Tibial nerve (tissue), 4 donors: ENCODE measurements around the gene PPDPF. TPM values are rescaled to one million over a fixed set of nuclear protein-coding genes. Genes with fewer than 3 reads are reported as not detected.

ENCODE experiments used
- DNase-seq, 2 donors: peaks; one replicate each; pipeline ENCODE4 v3.0.0-alpha.2; 2019; ENCODE audit warnings: low spot score in 2 of 2
- H3K27ac ChIP-seq, 4 donors: fragments of 200-600 bp; sonication (generic) in 3 of 4; one replicate each; pipeline ENCODE4 v1.5.1; 2017 to 2019; ENCODE audit warnings: mild to moderate bottlenecking in 1 of 4
- H3K27me3 ChIP-seq, 2 donors: fragments of 200-600 bp; sonication (generic) in 1 of 2; one replicate each; pipeline versions ENCODE4 v1.5.1 to v1.6.0; 2017 to 2019
- H3K36me3 ChIP-seq, 3 donors: fragments of 200-600 bp; sonication (generic); one replicate each; pipeline ENCODE4 v1.5.1; 2018 to 2019
- H3K4me1 ChIP-seq, 4 donors: fragments of 200-600 bp; sonication (generic) in 3 of 4; one replicate each; pipeline ENCODE4 v1.5.1; 2017 to 2019
- H3K4me3 ChIP-seq, 4 donors: fragments of 200-600 bp; sonication (generic) in 3 of 4; one replicate each; pipeline ENCODE4 v1.5.1; 2017 to 2019; ENCODE audit warnings: mild to moderate bottlenecking in 1 of 4, moderate library complexity in 1 of 4
- H3K9me3 ChIP-seq, 4 donors: fragments of 200-600 bp; sonication (generic) in 3 of 4; one replicate each; pipeline ENCODE4 v1.5.1; 2017 to 2019
- CTCF ChIP-seq, 5 experiments: fragments of 200-600 bp in 3 of 5; fragments of 450-650 bp in 2 of 5; sonication (generic) in 3 of 5; IDR thresholded peaks; one replicate each; pipeline ENCODE4 v1.5.1; 2016 to 2019; ENCODE audit warnings: antibody characterized with exemption in 5 of 5, mild to moderate bottlenecking in 3 of 5, moderate library complexity in 2 of 5
- EP300 ChIP-seq, 2 donors: sonication (generic); formaldehyde crosslinking; IDR thresholded peaks; one replicate each; pipeline ENCODE4 v1.6.1; 2017; ENCODE audit warnings: antibody characterized with exemption in 2 of 2, mild to moderate bottlenecking in 1 of 2
- POLR2A ChIP-seq, 2 donors: fragments of 450-650 bp; IDR thresholded peaks; one replicate each; pipeline ENCODE4 v1.6.1; 2017; ENCODE audit warnings: antibody characterized with exemption in 2 of 2, mild to moderate bottlenecking in 2 of 2, moderate library complexity in 2 of 2
- WGBS, 2 donors: methylation state at CpG; one replicate each; pipeline ENCODE4 v1.1.5; 2018; 5-methylcytosine and 5-hydroxymethylcytosine counted together
- total RNA-seq, 4 donors: library from RNA; depleted of rRNA; stranded (reverse); fragments of >200 nt; gene quantifications; one replicate each; pipeline ENCODE4 v1.1.0, GENCODE V29; 2016

Gene PPDPF
- total RNA-seq, 4 donors from 2014 or later: 59.0 to 165 (median 119) TPM

- WGBS, 2 donors: 94 to 95% methylated on average over 26 to 53 of the region's 62 CpGs
- DNase-seq: no peak
- no peaks in the 10 kb centered on the region for H3K9me3 ChIP-seq
- H3K27ac ChIP-seq: no peak overlapping the region
- H3K36me3 ChIP-seq: peaks cover 6 to 97% (median 7%) of the 10 kb centered on the region in 3 donors
- H3K4me1 ChIP-seq: no peaks in the 10 kb centered on the region
- H3K27me3 ChIP-seq: no peaks in the 10 kb centered on the region
- no peak overlapping the region for H3K4me3 ChIP-seq
- TF ChIP-seq EP300 (IDR thresholded peaks at IDR 0.05): no peak
- TF ChIP-seq CTCF (IDR thresholded peaks at IDR 0.05): no peak
- no peak for TF ChIP-seq POLR2A (IDR thresholded peaks at IDR 0.05)
Measured at GRCh38 chr20:63564036-63564810, 43.7 kb downstream of the PPDPF start.

- H3K9me3 ChIP-seq: no peaks in the 10 kb centered on the region
- no peak overlapping the region for H3K27ac ChIP-seq
- H3K27me3 ChIP-seq: no peaks in the 10 kb centered on the region
- TF ChIP-seq POLR2A (IDR thresholded peaks at IDR 0.05) (no peak), CTCF (IDR thresholded peaks at IDR 0.05) (no peak), EP300 (IDR thresholded peaks at IDR 0.05) (no peak)
- H3K36me3 ChIP-seq: peaks cover 3 to 97% (median 6%) of the 10 kb centered on the region in 3 donors
- H3K4me3 ChIP-seq: no peak overlapping the region
- DNase-seq: no peak
- WGBS, 2 donors: 90 to 93% methylated on average over 43 to 55 of the region's 61 CpGs
- no peaks in the 10 kb centered on the region for H3K4me1 ChIP-seq
Measured at GRCh38 chr20:63565021-63565698, 44.6 kb downstream of the PPDPF start.

- DNase-seq: no peak
- no peaks in the 10 kb centered on the region for H3K27me3 ChIP-seq
- H3K4me1 ChIP-seq: no peaks in the 10 kb centered on the region
- H3K36me3 ChIP-seq: peaks cover 3 to 95% (median 6%) of the 10 kb centered on the region in 3 donors
- WGBS, 2 donors: 91 to 93% methylated on average over 35 to 42 of the region's 43 CpGs
- H3K4me3 ChIP-seq: no peak overlapping the region
- TF ChIP-seq CTCF (IDR thresholded peaks at IDR 0.05): no peak
- no peak for TF ChIP-seq POLR2A (IDR thresholded peaks at IDR 0.05)
- H3K9me3 ChIP-seq: no peaks in the 10 kb centered on the region
- no peak overlapping the region for H3K27ac ChIP-seq
Measured at GRCh38 chr20:63565699-63566335, 45.3 kb downstream of the PPDPF start.

GRCh38 chr20:63566395-63567135 is 46.0 kb downstream of the PPDPF start:
- WGBS, 2 donors: 90 to 92% methylated on average over 31 to 35 of the region's 46 CpGs
- Histone ChIP-seq H3K27ac (no peak overlapping the region), H3K9me3 (no peaks in the 10 kb centered on the region), H3K27me3 (no peaks in the 10 kb centered on the region), H3K4me3 (no peak overlapping the region), H3K4me1 (no peaks in the 10 kb centered on the region), H3K36me3 (peaks cover 3 to 88% (median 6%) of the 10 kb centered on the region in 3 donors)
- TF ChIP-seq POLR2A (IDR thresholded peaks at IDR 0.05) (no peak), CTCF (IDR thresholded peaks at IDR 0.05) (no peak), EP300 (IDR thresholded peaks at IDR 0.05) (no peak)
- no peak for DNase-seq
